Middle frontal gyrus (tissue), 1 donor: ENCODE results near the gene HSPA5.
"Not testable (repeated sequence)": the region's sequence is repeated elsewhere in the genome, so short reads cannot be mapped to it uniquely, and the experiment has no call there.

Source experiments
- DNase-seq: peaks from one replicate; pipeline ENCODE4 v3.0.0-alpha.2; 2015; ENCODE audit warnings: low spot score; ENCODE audit errors: extremely low spot score

Gene HSPA5

DNA sequence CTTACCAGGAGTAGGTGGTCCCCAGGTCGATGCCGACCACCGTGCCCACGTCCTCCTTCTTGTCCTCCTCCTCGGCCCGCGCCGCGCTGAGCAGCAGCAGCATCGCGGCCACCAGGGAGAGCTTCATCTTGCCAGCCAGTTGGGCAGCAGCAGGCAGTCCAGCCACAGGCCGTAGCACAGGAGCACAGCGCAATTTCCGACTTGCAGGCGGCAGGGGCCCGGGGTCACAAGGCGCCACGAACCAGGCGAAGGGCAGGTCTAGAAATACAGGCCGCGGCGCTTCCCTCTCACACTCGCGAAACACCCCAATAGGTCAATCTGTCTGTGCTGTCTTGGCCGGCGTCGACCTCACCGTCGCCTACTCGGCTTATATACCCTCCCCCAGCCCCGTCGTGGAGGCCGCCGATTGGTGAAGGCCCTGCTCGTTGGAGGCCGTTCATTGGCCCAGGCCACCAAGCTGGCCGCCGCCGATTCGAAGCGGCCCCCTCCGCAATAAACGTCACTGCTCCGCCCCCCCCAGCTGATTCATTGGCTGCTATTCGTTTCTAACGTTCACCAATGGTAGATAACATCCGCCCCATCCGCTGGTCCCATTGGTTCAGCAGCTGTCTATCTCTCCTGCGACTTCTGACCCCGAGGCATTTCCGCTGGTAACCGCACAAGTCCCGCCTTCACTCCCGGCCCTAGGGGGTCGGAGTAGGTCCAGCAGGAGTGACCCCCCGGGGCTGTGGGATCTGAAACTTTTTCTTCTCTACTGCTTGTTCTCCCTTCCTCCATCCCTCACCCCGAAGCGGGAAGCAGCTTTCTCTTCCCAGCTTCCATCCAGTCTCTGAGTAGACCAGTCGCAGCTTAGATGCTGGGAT lies at the start of gene HSPA5:
HSPA5 (minus strand) TSS at position 344 of the 863 bp plus-strand sequence; CDS start at position 127, 217 bp downstream.
- DNase-seq, result peak; percentile 98

GRCh38 chr9:125286935-125287433 lies 45.8 kb upstream of the HSPA5 start:
- DNase-seq, result not testable (repeated sequence)

GRCh38 chr9:125284855-125285254 lies 43.7 kb upstream of the HSPA5 start:
- no peak for DNase-seq

- no peak for DNase-seq
Observed at GRCh38 chr9:125280945-125281344, 39.8 kb upstream of the HSPA5 start.

DNA sequence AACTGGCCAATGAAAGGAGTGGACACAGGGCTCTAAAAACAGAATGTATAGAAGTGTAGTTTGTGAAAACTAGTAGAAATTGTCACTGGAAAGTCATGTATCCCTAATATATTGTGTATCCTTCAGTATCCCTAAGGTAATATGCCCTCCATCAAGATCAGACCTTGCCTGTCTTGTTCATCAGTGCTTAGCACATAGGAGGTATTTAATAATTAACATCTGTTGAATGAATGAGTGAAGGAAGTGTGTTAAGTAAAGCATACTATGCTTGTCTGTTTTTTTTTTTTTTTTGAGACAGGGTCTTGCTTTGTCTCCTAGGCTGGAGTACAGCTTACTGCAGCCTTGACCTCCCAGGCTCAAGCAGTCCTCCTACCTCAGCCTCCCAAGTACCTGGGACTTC lies 36.3 kb upstream of the HSPA5 start:
- no peak for DNase-seq

DNA sequence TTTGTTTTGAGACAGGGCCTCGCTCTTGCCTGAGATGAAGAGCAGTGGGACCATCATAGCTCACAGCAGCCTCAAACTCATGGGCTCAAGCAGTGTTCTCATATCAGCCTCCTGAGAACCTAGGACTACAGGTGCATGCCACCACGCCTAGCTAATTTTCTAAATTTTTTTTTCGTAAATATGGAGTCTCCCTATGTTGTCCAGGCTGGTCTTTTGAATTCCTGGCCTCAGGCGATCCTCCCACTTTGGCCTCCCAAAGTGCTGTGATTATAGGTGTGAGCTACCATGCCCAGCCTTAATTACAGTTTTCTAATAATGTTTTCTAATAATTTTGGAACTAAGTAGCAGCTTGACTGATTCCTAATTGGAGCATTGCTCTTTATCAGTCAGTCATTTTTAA lies 35.6 kb upstream of the HSPA5 start:
- no peak for DNase-seq

DNA sequence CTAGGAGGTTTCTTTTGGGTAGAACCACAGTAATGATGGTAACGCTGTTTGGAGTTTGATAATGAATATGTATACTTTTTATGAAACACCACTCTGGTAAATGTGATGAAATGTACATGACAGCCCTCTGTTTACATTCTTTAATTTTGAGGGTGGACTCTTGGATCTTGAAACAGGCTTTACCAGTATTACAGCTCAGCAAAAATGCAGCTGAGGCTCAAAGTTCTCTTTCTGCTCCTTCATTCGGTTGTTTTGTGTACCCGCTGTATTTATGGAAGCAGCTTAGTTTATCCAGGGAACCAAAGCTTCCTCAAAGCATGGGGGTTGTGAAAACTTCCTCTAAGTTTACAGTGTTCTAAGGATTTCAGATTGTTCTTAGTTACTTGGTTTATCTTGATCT lies 31.6 kb upstream of the HSPA5 start:
- DNase-seq, result no peak

DNA sequence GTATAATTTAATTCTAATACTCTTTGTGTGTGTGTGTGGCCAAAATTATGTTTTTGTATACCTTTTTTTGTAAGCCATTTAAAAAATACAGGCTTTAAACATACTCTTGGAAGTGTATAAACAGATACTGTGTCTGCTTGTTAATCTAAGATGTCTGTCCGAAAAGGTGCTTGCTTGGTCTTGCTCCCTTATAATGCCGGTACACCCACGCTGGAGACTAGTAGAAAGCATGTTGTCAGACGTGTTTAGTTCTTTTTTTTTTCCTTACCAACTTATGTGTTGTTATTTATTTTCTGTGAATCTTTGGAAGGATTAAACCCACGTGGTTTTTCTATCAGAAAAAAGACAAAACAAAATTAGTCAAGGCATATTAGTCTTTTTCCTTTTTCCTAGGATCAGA lies 29.9 kb upstream of the HSPA5 start:
- no peak for DNase-seq

DNA sequence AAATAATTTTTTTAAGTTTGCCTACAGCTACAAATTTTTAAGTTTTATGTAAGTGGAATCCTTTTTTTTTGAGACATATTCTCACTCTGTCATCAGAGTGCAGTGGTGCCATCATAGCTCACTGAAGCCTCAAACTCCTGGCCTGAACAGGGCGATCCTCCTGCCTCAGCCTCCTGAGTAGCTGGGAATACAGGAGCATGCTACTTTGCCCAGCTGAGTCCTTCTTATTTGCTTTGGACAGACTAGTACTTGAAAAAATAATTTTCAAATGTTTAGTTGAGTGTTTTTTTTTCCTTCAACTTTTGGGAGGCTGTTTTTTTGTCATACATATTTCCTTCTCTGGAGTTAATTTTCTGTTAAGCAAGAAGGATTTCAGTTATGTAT lies 27.9 kb upstream of the HSPA5 start:
- DNase-seq, result no peak

DNA sequence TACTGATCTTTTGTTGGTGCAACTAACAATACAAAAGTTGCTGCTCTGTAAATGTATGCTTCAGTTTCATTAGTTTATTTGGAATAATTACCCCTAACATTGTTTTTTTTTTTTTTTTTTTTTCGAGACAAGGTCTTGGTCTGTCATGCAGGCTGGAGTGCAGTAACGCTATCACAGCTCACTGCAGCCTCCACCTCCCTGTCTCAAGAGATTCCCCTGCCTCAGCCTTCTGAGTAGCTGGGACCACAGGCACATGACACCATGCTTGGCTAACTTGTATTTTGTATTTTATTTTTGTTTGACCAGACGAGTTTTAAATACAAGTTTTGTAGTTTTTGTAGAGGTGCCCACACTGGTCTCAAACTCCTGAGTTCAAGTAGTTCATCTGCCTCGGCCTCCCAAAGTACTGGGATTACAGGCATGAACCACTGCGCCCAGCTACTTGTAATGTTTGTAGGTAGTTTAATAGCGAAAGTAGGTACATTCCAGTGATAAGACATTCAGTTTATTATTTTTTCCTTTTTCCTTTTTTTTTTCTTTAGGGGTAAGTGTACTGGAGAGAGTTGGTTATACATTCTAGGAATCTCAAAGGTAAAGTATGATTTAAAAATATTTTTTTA lies 27.4 kb upstream of the HSPA5 start:
- no peak for DNase-seq

DNA sequence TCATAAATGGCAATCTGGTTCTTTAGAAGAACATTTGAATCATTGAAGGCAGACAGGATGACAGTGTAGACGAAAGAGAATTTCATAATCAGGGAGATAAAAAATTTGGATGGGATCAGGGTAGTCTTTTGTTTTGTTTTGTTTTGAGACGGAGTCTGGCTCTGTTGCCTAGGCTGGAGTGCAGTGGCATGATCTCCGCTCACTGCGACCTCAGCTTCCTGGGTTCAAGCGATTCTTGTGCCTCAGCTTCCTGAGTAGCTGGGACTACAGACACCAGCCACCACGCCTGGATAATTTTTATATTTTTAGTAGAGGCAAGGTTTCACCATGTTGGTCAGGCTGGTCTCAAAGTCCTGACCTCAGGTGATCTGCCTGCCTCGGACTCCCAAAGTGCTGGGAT lies 22.9 kb upstream of the HSPA5 start:
- DNase-seq, result not testable (repeated sequence)

- DNase-seq, result no peak
Observed at GRCh38 chr9:125262294-125262991, 21.3 kb upstream of the HSPA5 start.

DNA sequence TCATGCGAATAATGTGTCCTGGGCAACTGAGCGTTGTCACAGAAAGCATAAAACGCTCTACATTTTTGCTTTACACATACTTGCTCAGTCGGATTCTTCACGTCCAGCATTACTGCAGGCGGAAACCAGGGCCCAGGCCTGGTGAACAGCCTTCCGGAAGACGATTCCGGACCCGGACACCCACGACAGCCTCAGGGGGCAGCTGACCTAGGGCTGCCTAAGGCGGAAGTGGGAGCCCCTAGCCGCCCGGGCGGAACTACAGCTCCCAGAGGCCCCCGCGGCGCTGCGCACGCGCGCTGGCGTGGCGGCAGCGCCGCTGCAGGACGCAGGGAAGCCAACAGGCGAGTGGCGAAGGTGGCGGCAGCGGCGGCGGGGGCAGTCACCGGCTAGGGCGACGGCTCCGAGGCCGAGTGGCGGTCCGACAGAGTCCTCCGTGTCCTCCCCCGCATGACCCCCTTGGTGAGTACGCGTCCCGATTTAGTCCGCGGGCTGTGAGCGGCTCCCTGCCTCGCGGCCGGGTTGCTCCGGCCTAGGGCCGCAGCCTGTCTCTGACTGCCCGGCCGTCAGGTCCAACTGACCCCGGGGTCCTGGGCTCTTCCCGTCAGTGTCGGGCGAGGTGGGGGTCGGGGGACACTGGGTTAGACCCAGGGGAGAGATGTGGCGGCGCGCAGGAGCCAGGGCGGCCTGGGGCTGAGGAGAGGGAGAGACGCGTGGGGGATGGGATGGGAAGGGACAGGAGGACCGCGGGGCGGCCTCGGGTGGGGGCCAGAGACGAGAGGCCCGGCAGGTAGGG lies 20.6 kb upstream of the HSPA5 start, which contains the start of gene GAPVD1:
GAPVD1 (plus strand) TSS at position 326 of the 793 bp plus-strand sequence. CDS start 37,096 bp downstream, outside the sequence.
- DNase-seq, result peak; percentile 84

GRCh38 chr9:125260561-125260960 lies 19.4 kb upstream of the HSPA5 start:
- no peak for DNase-seq

GRCh38 chr9:125258832-125259534 lies 17.8 kb upstream of the HSPA5 start:
- no peak for DNase-seq

GRCh38 chr9:125258160-125258785 lies 17.1 kb upstream of the HSPA5 start:
- DNase-seq, result no peak

- DNase-seq, result no peak
Observed at GRCh38 chr9:125255781-125256391, 14.7 kb upstream of the HSPA5 start.

GRCh38 chr9:125254231-125254630 lies 13.1 kb upstream of the HSPA5 start:
- no peak for DNase-seq

DNA sequence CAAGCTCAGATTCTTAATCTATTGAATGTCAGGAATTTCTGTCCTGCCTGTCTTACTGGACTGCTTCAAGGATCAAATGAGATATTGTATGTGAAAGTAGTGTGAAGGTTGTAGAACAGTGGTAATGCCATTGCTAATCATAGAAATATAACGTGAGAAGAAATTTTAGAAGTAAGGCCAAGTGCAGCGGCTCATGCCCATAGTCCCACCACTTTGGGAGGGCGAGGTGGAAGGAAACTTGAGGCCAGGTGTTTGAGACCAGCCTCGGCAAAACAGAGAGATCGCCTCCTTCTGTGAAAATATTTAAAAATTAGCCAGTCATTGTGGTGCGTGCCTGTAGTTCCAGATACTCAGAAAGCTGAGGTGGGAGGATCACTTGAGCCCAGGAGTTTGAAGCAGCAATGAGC lies 5.1 kb upstream of the HSPA5 start:
- no peak for DNase-seq
